Inferior parietal cortex (tissue), 1 donor: Measurements from ENCODE around the gene TBCC.
"Not testable (repeated sequence)": the region's sequence is repeated elsewhere in the genome, so short reads cannot be mapped to it uniquely, and the experiment has no call there.

Source experiments
- DNase-seq: peaks from one replicate; pipeline ENCODE4 v3.0.0-alpha.2; 2016; ENCODE audit errors: extremely low spot score

The TBCC gene

DNA sequence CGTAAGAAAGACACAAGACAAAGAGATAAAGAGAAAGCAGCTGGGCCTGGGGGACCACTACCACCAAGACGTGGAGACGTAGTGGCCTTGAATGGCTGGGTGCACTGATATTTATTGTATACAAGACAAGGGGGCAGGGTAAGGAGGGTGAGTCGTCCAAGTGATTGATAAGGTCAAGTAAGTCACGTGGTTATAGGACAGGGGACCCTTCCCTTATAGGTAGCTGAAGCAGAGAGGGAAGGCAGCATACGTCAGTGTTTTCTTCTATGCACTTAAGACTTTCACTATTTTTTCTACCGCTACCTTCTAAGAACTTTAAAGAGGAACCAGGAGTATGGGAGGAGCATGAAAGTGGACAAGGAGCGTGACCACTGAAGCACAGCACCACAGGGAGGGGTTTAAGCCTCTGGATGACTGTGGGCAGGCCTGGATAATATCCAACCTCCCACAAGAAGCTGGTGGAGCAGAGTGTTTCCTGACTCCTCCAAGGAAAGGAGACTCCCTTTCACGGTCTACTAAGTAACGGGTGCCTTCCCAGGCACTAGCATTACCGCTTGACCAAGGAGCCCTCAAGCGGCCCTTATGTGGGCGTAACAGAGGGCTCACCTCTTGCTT, 11.9 kb downstream of the TBCC start:
- DNase-seq, result not testable (repeated sequence)

DNA sequence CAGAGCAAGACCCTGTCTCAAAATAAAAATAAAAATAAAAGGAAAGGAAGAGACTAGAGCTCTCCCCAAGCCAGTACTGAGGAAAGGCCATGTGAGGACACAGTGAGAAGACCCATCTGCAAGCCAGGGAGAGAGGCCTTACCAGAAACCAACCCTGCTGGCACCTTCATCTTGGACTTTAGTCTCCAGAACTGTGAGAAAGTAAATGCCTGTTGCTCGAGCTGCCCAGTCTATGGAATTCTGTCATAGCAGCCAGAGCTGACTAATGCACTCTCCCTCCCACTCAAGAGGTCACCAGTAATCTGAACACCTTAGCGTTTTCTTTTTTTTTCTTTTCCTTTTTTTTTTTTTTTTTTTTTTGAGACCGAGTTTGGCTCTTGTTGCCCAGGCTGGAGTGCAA, 16.2 kb downstream of the TBCC start:
- no peak for DNase-seq

DNA sequence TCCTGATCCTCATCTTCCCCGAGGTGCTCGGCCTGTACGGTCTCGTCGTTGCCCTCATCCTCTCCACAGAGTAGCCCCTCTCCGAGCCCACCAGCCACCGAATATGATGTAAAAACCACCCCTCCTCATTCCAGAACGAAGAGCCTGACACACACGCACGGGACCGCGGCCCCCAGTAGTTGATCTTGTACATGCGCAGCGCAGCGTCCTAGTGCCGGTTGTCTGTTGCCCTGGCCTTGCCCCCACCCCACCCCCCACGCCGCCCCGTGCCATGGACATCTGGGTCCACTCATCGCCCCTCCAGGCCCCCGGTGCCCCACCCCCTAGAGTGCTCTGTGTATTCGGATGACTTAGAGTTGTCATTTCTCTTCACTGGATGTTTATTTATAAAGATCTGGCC, 18.3 kb downstream of the TBCC start:
- DNase-seq, result no peak

DNA sequence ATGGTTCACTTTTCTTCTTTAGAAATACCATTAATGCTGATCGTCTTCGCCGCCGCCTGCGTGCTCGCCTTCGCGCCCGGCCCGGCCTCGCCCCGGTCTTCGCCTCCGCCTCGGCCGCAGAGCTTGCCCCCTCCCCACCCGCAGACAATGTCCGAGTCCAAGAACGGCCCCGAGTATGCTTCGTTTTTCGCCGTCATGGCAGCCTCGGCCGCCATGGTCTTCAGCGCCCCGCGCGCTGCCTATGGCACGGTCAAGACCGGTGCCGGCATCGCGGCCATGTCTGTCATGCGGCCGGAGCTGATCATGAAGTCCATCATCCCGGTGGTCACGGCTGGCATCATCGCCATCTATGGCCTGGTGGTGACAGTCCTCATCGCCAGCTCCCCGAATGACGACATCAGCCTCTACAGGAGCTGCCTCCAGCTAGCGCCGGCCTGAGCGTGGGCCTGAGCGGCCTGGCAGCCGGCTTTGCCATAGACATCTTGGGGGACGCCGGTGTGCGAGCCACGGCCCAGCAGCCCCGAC, 18.8 kb downstream of the TBCC start:
- DNase-seq, result no peak

DNA sequence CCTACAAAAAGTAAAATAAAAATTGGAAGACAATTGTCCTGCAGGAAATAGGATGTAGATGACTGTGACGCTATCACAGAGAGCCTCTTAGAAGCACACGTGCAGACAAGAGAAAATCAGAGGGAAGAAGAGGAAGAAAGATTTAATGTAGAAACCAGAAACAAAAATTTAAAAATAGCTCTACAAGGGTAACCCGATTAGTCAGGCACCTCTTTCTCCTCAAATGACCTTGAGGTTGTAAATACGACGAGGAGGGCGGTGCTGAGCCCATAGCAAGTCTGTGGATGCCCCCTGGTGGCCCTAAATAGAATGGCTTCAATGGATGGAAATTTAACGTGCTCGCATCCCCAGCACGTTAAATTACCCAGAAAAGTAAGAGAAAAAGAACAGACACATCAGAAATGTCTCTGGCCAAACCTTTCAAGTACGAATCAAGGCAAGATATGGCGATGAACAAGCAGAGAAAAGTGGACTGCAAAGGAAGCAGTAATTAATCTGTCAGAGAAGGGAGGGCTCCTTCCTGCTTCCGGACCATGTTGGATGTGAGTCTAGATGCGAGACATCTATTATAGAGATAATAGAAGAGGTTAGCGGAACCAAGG, 19.3 kb downstream of the TBCC start:
- DNase-seq, result peak; percentile 92

DNA sequence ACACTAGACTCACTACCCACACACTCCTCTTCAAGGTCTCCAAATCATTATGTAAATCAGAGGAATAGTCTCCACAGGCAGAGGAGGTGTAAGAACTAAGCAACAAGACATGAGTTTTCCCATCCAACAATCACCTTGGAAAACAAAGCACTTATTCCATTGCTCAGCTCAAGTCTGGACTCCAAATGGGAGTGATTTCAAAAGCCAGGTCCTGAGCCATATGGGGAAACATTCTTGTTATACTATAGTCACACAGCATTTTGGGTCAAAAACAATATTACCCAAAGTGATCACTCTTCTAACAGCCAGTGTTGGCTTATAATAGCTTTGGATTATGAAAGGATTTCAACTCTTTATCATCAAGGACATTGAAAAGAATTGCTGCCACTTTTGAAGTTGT, 19.9 kb downstream of the TBCC start:
- no peak for DNase-seq

DNA sequence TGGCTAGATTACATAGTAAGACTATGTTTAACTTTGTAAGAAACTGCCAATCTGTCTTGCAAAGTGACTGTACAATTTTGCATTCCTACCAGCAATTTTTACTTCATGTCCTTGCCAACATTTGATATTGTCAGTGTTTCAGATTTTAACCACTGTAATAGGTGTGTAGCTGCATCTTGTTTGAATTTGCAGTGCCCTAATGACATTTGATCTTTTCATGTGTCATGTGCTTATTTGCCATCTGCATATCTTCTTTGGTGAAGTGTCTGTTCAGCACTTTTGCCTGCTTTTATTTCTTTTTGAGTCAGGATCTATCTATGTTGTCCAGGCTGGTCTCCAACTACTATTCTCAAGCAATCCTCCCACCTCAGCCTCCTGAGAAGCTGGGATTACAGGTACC, 21.1 kb downstream of the TBCC start:
- no peak for DNase-seq

DNA sequence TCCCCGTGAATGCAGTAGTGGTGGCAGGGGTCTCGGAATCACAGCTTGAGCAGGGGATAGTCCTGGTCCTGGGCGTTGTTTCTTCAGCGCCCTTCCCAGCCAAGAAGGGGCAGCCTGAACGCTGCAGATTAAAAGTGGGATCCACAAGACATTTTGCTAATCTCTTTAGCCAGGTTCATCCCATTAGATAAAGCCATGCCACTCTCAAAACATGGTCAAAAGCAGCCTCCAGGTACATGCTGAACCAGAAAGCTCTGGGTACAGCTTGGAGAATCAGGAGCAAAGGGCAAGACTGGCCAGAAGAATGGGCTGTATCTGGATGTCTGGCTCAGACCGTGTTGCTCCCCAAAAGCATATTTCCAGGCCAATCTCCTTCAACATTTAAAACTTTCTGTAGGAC, 23.4 kb downstream of the TBCC start, which contains the start of gene PRPH2:
Gene PRPH2, minus strand, starts transcription at position 101 of the 400 bp plus-strand sequence. CDS start 263 bp downstream, outside the sequence.
- DNase-seq, result no peak

DNA sequence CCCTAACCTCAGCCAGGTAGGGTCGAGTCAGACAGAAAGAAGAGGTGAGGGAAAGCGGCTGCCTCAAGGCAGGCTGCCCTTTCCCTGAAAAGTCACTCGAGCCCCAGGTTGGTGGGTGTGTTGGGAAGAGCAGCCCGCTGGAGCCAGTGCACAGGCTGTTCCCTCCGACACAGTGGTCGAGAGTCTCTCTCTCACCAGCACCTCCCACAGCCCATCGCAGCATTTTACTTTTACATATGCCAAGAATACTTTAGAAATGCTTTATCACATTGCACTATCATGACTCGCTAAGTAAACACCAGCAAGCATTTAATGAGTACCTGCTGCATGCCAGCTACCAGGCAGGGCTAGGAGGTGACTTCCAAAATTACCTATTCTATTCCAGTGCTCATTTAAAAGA, 25.2 kb downstream of the TBCC start:
- no peak for DNase-seq

DNA sequence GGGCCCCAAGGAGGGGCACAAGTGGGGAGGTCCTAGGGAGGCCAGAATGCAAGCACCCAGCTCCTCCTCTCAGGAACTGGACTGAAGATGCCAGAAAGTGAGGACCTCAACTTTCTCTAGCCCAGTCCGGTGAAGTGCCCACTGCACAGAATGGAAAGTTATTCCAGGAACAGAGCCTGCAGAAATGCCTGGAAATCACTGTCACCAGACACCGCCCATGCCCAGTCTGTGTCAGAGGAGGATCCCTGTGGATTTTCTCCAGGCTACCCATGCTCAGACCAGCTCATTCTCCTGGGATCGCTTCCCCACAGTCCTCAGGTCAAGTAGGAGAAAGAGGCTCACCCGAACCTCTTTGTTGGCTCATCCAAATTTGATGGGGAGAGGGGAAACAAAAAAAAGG, 30.0 kb downstream of the TBCC start:
- DNase-seq, result no peak

DNA sequence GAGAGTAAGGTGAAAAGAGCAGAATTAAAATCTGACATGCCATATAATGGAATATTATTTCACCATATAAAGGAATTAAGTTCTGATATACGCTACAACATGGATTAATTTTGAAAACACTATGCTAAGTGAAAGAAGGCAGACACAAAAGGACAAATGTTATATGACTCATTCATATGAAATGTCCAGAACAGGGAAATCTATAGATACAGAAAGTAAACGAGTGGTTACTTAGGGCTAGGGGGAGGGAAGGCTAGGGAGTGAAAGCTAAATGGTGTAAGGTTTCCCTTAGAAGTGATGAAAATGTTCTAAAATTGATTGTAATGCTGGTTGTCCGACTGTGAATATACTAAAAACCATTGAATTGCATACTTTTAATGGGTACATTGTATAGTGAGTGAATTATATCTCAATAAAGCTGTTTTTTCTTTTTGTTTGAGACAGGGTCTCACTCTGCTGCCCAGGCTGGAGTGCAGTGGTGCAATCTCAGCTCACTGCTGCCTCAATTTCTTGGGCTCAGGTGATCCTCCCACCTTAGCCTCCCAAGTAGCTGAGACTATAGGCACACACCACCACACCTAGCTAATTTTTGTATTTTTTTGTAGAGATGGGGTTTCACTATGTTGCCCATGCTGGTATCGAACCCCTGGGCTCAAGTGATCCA, 31.7 kb downstream of the TBCC start:
- DNase-seq, result no peak

DNA sequence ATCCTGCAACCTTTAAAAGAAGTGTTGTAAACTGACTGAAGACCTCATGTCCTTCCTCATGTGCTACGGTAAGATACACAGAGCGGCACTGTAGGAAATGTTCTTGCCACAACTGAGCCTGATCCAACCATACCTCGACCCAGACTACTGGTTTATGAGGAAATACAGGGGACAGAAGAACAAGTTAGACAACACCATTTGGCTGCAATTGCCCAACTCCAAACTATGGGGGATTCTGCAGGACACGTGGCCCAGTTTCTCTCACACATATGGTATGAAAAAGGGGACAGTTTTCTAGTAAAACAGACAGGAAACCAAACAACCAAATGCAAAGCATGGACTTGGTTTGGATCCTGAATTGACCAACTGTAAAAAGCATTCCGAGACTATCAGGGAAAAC, 34.0 kb downstream of the TBCC start:
- no peak for DNase-seq

DNA sequence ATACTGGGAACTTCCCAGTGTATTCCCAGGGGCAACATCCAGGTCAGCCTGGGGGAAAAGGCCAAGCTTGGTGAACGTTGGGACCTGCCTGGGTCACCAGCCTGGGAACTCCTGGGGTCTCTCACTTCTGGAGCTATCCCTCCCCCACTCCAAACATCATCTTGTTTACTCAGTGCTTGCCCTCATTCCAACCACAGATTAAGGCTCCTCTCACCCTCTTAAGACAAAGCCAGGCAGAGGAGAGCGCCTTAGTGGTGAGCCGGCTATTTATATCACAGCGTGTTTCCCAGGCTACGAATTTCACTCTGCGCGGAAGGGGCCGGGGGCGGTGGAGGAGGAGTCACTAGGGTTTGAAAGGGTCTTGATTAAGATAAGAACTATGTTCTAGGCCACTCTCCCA, 35.6 kb downstream of the TBCC start:
- DNase-seq, result no peak

DNA sequence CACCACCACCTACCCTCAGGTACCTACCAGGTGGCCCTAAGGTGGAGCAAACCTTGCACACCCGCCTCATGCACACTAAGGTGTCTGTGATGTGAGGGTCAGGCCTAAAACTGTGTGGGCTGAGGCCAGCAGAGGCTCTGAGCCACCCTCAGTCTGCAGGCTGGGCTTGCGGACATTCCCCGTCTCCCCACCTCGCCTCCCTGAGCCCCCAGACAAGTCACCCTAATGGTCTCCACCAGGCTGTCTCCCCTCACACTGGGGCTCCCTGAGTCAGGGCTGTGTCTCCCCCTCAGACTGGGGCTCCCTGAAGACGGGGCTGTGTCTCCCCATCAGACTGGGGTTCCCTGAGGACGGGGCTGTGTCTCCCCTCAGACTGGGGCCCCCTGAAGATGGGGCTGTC, 36.0 kb downstream of the TBCC start:
- no peak for DNase-seq

DNA sequence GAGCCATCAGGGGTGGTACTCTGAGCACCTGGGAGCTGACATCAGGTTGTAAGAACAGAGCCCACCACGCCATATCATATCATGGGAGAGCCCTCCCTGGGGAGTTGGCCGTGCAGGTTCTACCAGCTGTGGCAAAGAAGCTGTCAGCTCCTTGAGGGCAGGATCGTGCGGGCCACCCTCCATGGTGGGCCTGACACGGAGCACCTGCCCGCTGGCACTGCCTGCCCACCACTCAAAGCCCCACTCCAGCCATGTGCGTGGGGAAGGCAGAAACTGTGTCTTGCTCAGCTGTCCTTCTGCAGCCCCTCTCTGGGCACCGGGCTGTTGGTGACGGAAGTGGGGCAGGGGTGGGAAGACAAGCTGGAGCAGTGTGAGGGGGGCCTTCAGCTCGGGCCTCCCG, 37.8 kb downstream of the TBCC start:
- no peak for DNase-seq

DNA sequence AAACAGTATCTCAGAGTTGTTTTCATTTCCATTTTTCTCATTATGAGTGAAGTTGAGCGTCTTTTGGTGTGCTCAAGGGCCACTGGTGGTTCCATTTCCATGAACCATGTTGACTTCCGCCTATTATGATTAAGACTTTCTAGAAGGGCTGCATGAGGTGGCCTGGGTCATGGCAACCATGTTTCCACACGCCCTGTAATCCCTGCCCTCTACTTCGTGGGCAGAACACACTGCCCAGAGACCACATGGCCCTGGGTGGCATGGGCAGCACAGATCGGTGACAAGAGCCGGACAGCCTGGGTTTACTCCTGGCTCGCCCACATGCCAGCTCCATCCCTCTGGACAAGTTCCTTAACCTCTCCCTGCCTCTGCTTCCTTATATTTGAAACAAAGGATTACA, 38.3 kb downstream of the TBCC start:
- DNase-seq, result no peak

DNA sequence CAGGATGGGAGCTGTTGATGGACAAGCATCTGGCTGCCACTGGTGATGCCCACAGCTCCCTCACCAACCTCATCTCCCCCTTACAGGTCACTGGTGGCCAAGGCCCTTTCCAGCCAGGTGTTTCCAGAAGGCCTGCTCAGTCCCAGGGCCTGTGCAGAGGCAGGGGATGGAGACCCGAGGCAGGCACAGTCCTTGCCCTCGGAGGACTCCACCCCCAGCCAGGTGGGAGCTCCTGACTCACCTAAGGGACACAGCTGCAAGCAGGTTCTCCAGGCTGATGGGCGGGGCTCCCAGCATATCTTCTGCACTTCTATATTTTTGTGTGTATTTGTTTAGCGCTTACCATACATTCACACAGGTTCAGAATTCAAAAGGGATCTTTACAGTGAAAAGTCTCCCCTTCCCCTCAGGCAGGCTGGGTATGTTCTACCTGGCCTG, 40.9 kb downstream of the TBCC start:
- no peak for DNase-seq

DNA sequence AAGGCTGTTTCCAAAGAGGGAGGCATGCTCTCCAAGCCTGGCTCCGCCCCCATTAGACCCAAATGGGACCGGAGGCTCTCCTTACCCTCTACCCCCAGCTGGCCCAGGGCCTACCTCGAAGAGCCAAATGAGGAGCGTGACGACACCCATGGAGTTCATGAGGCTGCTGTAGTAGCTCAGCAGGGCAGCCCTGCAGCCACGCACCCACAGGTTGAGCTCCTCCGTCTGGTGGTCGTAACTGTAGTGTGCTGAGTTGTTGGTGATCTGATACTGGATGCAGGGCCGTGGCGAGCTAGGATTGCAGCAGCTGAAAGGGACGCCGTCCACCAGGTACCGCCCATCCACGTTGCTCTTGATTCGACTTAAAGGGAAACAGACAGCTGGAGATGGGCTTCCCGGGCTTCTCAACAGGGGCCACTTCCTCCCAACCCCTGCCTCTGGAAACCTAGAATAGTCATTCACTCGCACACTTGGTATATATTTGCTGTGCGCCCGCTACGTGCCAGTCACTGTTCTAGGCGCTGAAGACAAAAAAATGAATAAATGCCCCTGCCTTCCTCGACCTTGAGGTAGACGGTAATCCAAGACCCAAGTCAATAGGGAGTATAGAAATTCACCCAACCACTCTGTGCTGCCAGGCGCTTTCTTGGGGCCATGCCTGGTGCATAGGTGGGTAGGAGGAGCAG, 41.5 kb downstream of the TBCC start:
- DNase-seq, result no peak

DNA sequence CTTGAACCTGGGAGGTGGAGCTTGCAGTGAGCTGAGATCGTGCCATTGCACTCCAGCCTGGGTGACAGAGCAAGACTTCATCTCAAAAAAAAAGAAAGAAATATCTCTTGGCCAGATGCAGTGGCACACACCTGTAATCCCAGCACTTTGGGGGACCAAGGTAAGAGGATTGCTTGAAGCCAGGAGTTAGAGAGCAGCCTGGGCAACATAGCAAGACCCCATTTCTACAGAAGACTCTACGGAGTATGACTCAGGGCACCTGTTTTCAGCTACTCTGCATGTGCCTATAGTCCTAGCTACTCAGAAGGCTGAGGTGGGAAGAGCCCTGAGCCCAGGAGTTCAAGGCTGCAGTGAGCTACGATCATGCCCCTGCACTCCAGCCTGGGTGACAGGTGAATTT, 43.1 kb downstream of the TBCC start:
- not testable (repeated sequence) for DNase-seq

DNA sequence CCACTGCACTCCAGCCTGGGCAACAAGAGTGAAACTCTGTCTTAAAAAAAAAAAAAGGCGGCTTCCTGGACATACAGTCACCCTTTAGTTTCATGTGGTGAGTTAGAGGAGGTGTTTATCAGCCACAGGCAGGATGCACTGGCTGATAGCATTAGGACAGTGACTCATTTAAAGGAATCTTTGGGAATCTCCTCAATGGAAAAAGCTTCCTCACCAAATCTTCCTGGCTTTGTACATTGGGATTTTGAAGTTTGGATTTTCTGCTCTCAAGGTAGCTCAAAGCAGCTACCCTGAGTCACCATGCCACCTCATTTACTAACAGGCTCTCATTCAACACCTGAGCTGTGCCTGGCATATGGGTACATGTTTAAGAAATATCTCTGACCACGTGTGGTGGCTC, 43.7 kb downstream of the TBCC start:
- no peak for DNase-seq

DNA sequence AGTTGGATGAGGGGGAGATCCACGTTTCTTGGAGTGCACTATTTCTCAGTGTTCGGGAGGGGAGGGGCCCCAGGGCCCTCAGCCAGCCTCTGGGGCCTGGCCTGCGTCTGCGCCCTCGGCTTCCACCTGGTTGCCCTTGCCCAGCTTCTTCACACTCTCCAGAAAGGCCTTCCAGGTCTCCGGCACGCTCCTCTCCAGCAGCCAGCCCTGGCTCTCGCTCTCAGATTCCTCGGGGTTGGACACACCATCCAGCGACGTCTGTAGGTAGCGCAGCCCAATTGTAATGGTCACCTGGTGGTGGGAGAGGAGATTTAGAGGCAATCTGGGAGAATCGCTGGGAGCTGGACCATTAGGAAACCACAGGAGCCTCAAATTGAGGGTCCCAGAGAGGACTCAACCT, 47.7 kb downstream of the TBCC start:
- no peak for DNase-seq

DNA sequence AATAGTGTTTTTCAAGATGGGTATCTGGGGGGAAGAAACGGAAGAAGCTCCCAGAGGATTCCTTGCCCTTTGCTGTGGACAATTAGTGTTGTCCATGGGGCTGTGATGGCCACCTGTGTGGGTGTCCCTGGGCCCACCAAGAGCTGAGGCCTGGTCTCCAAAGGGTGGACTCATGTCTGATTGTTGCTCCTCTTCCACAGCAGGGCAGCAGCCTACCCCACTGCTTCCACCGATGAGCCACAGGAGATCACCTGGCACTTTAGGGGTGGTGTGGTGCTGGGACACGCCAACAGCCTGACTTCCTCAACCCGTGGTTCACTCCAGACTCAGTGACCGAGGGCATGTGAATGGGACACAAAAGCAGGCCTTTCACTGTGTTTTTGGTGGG, 48.6 kb downstream of the TBCC start:
- no peak for DNase-seq
